ENCODE data around the gene NAALADL2. TPM values are rescaled to one million over a fixed set of nuclear protein-coding genes. Genes with fewer than 3 reads are reported as not detected.
"Not testable (repeated sequence)": the region's sequence is repeated elsewhere in the genome, so short reads cannot be mapped to it uniquely, and the experiment has no call there.

Gene NAALADL2
- polyA plus RNA-seq, 4 donors = 17.4 to 25.9 (median 20.2) TPM

DNA sequence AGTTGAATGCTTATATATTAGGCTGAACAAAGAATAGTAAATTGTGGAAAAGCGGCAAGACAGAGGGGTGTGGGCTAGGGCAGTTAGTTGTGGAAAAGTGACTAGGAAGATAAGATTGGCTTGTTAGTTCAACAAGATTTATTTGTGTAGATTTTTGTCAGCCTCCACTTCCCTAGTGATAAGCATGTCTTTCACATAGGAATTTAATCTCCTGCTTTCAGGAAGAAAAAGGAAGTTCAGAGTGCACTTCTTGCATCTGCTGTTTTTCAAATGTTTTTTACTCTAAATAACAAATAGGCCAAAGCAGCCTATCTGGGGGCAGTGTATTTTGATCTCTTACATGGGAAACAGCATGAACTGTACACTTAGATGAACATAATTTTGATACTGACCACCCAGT, 919.9 kb downstream of the NAALADL2 start:
- DNase-seq (ENCODE audit: low read depth in 4 of 4, low spot score in 3 of 4) = no peak

DNA sequence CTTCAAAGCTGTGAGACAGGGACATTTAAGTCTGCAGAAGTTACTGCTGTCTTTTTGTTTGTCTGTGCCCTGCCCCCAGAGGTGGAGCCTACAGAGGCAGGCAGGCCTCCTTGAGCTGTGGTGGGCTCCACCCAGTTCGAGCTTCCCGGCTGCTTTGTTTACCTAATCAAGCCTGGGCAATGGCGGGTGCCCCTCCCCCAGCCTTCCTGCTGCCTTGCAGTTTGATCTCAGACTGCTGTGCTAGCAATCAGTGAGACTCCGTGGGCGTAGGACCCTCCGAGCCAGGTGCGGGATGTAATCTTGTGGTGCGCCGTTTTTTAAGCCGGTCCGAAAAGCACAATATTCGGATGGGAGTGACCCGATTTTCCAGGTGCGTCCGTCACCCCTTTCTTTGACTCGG, 928.0 kb downstream of the NAALADL2 start:
- not testable (repeated sequence) for DNase-seq (ENCODE audit: low read depth in 4 of 4, low spot score in 3 of 4)

DNA sequence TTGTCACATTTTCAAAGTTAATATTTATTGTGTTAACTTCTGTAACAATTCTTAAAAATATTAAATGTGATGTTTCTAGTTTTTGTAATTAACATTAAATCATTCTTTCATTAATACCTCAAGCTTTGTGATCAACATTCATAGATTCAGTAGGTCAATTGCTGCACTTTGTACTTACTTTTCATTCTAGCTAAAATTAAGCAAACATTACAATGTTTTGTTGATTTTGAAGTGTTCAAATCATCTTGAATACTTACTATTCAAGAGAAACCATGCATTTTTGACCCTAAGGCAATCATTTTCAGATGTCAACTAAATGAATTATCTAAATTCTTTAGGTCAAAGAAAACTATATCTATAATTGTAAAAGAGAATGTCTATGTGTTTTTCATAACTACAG, 933.1 kb downstream of the NAALADL2 start:
- no peak for DNase-seq (ENCODE audit: low read depth in 4 of 4, low spot score in 3 of 4)

DNA sequence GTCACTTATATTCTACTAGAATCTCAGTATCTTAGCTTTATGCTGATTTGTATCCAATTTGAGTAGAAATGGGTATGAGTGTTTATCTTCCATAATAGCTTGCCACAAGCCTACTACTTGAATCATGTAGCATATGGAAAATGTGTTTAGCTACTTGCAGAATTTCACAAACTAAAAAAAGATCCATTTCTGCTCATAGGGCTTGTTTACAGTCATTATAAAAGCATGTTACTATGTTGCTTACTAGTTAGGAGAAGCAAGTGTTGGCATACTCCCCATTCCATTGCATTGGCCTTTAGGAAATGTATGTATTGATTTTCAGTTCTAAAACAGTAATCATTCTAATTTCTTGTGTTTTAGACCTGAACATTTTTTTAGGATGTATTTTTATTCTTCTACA, 939.2 kb downstream of the NAALADL2 start:
- no peak for DNase-seq (ENCODE audit: low read depth in 4 of 4, low spot score in 3 of 4)

DNA sequence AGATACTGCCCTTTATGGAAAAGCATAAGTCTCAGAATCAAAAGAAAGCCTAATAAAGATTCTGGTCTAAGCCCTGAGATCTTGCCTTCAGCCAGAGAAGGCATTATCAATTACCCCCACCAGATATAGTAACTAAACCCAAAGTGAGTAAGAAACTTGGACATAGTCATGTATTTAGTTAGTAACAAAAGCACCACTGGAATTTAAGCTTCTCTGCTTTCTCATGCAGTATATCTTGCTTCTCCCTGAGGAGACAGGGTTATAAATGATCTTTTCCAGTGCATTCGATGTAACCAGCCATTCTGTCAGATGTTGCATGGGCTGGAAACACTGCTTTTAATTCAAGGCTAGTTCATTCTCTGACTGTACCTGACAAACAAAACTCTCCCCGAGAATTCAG, 946.7 kb downstream of the NAALADL2 start:
- DNase-seq (ENCODE audit: low read depth in 4 of 4, low spot score in 3 of 4) = no peak

DNA sequence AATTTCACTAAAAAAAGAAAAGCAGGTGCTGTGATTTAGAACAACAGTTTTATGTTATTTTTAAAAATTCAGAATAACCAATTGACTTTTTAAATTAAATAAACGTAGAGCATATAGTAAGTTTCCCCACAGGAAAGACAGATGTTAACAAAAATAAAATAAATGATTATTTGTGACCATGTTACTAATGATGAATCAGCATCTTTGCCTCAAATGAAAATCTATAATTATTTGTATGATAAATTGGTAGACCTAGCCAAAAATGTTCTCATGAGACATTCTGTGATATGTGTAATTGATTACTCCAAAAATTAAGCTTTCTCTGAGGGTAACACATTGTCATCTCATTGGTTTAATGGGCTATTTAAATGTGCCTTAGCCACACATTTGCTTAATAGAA, 948.0 kb downstream of the NAALADL2 start:
- DNase-seq (ENCODE audit: low read depth in 4 of 4, low spot score in 3 of 4) = no peak

DNA sequence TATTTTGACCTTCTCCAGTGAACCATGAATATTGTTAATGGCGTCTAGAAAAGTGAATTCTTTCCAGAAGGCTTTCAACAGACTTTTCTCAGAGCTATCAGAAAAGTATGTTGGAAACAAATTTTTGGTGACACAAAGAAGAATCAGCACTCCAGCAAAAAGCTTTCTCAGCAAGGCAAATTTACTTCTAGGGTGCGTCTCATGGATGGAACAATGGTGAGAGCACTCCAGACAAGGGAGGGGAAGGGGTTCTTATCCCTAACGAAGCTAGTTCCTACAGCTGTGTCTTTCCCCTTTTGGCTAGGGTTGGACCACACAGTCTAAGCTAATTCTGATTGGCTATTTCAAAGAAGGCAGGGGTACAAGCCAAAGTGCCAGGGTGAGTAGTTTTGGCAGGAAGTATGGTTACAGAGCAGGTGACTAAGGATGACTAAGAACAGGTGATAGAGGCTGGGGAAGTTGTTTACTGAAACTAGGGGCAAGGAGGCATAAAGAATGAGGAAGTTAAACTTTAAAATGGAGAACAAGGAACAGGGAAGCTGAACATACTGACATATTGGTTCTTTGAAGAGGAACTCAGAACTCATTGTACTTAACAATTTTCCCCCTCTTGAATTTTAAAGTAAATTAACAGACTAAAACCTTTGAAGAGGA, 959.8 kb downstream of the NAALADL2 start:
- no peak for DNase-seq (ENCODE audit: low read depth in 4 of 4, low spot score in 3 of 4)

DNA sequence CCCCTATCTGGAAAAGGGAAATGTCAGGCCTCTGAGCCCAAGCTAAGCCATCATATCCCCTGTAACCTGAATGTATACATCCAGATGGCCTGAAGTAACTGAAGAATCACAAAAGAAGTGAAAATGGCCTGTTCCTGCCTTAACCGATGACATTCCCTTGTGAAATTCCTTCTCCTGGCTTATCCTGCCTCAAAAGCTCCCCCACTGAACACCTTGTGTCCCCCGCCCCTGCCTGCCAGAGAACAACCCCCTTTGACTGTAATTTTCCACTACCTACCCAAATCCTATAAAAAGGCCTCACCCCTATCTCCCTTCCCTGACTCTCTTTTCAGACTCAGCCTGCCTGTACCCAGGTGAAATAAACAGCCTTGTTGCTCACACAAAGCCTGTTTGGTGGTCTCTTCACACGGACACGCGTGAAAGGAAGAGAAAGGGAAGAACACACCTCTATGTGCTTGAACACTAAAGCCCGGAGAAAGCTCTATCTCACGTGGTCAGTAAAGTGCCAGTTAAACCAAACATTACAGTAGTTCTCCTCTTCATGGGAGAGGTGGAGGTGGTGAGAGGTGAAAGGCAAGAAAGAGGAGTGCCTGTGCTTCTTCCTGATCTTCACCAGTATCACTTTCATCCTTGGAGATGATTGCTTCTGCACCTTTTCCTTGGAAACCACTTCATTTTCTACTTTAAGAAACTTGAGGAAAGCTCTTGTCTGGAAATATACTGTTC, 963.8 kb downstream of the NAALADL2 start:
- not testable (repeated sequence) for DNase-seq (ENCODE audit: low read depth in 4 of 4, low spot score in 3 of 4)

DNA sequence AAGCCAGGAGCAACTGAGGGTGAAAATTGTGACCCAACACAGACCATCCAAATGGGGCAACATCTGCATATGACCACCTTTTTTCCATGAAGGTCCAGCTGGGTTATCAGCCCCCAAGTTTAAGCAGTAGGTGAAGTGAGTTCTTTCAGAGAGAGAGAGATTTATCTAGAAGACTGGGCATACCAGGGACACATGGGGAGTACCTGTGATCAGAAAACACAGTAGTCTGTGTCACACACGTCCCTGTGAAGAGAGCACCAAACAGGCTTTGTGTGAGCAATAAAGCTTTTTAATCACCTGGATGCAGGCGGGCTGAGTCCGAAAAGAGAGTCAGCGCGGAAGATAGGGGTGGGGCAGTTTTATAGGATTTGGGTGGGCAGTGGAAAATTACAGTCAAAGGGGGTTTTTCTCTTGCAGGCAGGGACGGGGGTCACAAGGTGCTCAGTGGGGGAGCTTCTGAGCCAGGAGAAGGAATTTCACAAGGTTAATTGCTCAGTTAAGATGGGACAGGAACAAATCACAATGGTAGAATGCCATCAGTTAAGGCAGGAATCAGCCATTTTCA, 966.0 kb downstream of the NAALADL2 start:
- not testable (repeated sequence) for DNase-seq (ENCODE audit: low read depth in 4 of 4, low spot score in 3 of 4)

DNA sequence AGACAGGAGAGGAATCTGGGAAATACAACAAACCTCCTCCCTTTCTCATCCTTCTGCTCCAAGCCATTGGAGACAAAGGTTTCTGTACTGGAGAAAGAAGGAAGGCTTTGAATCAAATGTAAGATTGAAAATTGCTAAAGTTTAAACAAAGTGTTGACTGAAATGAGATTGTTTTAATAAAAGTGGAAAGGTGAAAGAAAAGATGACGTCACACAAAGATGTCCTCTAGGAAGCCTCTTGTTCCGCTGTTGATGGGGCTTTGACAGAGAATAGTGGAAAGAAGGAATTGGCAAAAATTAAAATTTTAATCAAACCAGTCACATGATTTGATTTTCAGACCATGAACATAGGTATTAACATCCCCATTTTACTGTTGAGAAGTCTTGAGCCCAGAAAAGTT, 967.6 kb downstream of the NAALADL2 start:
- DNase-seq (ENCODE audit: low read depth in 4 of 4, low spot score in 3 of 4) = no peak

DNA sequence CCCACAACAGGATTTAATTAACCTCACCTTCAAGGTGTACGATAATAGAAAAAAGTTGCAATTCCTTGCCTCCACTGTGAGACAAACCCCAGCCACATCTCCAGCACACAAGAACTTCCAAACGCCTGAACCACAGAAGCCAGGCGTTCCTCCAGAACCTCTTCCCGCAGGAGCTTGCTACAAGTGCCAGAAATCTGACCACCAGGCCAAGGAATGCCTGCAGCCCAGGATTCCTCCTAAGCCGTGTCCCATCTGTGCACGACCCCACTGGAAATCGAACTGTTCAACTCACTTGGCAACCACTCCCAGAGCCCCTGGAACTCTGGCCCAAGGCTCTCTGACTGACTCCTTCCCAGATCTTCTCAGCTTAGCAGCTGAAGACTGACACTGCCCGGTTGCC, 970.7 kb downstream of the NAALADL2 start:
- not testable (repeated sequence) for DNase-seq (ENCODE audit: low read depth in 4 of 4, low spot score in 3 of 4)

DNA sequence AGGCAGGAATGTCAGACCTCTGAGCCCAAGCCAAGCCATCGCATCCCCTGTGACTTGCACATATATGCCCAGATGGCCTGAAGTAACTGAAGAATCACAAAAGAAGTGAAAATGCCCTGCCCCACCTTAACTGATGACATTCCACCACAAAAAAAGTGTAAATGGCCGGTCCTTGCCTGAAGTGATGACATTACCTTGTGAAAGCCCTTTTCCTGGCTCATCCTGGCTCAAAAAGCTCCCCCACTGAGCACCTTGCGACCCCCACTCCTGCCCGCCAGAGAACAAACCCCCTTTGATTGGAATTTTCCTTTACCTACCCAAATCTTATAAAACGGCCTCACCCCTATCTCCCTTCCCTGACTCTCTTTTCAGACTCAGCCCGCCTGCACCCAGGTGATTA, 976.6 kb downstream of the NAALADL2 start:
- DNase-seq (ENCODE audit: low read depth in 4 of 4, low spot score in 3 of 4) = not testable (repeated sequence)

DNA sequence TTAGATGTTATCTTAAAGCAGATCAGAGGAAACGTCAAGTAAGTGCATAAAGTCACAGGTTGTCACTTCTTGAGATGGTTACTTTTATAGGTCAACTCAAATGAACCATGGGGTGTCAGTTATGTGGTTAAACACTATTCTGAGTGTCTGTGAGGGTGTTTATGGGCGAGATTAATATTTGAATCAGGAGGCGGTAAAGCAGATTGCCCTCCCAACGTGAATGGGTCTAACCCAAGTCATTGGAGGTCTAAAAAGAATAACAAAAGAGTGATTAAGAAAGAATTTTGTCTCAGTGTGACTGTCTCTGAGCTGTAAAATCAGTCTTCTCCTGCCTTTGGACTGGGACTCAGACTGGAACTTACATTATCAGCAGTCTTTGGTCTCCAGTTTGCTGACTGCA, 977.5 kb downstream of the NAALADL2 start:
- DNase-seq (ENCODE audit: low read depth in 4 of 4, low spot score in 3 of 4) = no peak

DNA sequence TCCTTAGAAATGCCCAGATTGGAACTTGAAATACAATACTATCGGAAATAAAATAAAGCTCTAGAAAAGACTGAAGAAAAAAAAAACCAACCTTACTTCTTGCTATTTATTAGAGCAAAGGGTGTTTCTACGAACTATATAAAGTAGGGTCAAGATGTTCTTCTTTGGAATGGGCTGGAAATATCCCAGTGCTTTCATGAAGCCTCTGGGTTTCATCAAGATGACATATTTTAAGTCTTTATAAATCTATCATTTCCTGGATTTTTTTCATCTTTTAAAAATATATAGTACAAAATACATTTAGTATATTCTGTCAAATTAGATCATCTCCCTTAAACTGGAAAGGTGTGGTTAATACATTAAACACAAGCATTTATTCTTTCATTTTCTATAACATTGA, 978.8 kb downstream of the NAALADL2 start:
- DNase-seq (ENCODE audit: low read depth in 4 of 4, low spot score in 3 of 4) = no peak

DNA sequence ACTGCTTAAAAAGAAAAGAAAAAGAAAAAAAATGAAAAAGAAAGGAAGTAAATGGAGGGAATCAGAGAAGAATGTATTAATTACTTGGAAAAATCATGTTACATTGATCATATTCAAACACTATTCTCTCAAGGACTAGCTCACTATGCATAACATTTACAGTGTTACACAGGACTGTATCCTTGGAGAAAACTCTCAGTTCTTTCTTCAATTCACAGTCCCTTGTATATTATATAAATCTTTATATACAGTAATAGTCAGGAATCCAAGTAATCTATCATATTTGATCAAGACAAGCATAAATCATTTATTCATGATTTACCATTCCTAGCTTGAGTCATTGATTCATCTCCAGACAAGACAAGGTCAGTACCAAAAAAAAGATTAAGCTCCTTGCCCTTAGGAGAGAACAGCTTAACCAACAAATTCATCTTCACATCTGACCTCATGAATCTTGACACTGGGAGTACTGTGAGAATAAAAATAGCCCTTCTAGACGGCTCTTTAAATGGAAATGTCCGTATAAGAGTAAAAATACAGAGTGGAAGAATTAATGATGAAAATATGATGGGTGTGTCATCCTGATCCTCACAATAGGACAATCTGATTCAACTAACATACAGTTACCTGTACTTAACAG, 980.4 kb downstream of the NAALADL2 start:
- DNase-seq (ENCODE audit: low read depth in 4 of 4, low spot score in 3 of 4) = no peak

DNA sequence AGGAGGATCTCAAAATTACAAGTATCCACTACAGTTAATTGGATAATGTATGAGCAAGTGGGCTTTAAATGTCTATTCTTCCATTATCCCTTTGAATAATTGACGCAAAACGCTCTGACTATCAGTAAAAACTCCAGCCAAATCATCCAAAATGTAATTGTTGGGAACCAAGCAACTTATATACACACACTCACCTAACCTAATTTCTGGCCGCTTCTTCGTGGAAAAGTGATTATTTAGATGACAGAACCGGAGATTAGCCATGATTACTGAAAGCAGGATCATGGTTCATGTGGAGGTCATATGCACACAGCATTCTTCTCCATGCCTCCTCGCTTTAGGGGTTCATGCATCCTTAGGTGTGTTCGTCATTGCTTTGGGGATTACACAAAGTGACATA, 992.4 kb downstream of the NAALADL2 start:
- DNase-seq (ENCODE audit: low read depth in 4 of 4, low spot score in 3 of 4) = no peak

DNA sequence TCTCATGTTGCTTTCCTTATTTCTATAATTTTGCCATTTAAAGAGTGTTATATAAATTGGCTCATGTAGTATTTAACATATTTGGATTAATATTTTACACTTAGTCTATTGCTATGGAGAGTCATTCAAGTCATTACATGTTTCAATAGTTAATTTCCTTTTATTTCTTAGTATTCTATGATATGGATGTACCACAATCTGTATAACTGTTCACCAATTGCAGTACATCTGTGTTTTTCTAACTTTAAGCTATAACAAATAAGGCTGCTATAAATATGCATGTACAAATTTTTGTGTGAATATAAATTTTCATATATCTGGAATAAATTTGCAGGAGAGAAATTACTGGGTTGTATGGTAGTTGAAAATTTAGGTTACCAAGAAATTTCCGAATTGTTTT, 993.4 kb downstream of the NAALADL2 start:
- no peak for DNase-seq (ENCODE audit: low read depth in 4 of 4, low spot score in 3 of 4)

DNA sequence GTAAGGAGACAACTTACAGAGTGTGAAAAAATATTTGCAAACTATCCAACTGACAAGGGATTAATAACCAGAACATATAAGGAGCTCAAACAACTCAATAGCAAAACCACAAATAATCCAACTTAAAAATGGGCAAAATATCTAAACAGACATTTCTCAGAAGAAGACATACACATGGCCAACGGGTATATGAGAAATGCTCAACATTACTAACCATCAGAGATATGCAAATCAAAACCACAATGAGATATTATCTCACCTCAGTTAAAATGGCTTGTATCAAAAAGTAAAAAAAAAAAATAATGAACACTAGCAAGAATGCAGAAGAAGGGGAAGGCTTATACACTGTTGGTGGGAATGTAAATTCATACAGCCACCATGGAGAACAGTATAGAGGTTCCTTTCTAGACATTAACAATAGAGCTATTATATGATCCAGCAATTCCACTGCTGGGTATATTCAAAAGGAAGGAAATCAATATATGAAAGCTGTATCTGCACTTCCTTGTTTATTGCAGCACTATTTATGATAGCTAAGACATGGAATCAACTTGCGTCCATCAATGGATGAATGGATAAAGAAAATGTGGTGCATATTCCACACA, 998.6 kb downstream of the NAALADL2 start:
- no peak for DNase-seq (ENCODE audit: low read depth in 4 of 4, low spot score in 3 of 4)

Data from right renal pelvis (tissue), 4 donors.